Mesendoderm (in vitro differentiated cells): ENCODE measurements around the gene NTRK2.

Experiments
- DNase-seq: peaks from one replicate; pipeline ENCODE4 v3.0.0; 2013
- H2AK5ac ChIP-seq: 2 replicates; pipeline ENCODE4 v1.6.1; 2013; ENCODE audit warnings: low read length, inconsistent platforms
- H2BK120ac ChIP-seq: 2 replicates; pipeline ENCODE4 v1.6.1; 2013; ENCODE audit warnings: low read depth, mild to moderate bottlenecking, low read length, moderate library complexity, mixed read lengths
- H2BK15ac ChIP-seq: replicated peaks from 2 replicates; pipeline ENCODE4 v1.6.1; 2013; ENCODE audit warnings: low read depth, mild to moderate bottlenecking, moderate library complexity
- H2BK5ac ChIP-seq: 2 replicates; pipeline ENCODE4 v1.6.1; 2013; ENCODE audit warnings: low read length, inconsistent platforms
- H3K18ac ChIP-seq: 2 replicates; pipeline ENCODE4 v1.6.1; 2013; ENCODE audit warnings: mild to moderate bottlenecking, low read length, mixed read lengths
- H3K23ac ChIP-seq: one replicate; pipeline ENCODE4 v1.6.1; 2013; ENCODE audit warnings: low read length
- H3K27ac ChIP-seq: 2 replicates; pipeline ENCODE4 v1.5.1; 2013; ENCODE audit warnings: low read depth, mild to moderate bottlenecking, inconsistent platforms, low read length, moderate library complexity
- H3K27me3 ChIP-seq: 2 replicates; pipeline ENCODE4 v1.6.1; 2013; ENCODE audit warnings: low read length, control low read depth, mild to moderate bottlenecking, inconsistent platforms; ENCODE audit not compliant: insufficient read depth, poor library complexity
- H3K36me3 ChIP-seq: 2 replicates; pipeline ENCODE4 v1.6.1; 2013; ENCODE audit warnings: low read length, inconsistent platforms; ENCODE audit not compliant: control insufficient read depth, insufficient read depth
- H3K4ac ChIP-seq: one replicate; pipeline ENCODE4 v1.6.1; 2013; ENCODE audit warnings: low read depth, mild to moderate bottlenecking, low read length, moderate library complexity
- H3K4me1 ChIP-seq: 2 replicates; pipeline ENCODE4 v1.6.1; 2013; ENCODE audit warnings: low read depth, low read length, inconsistent platforms; ENCODE audit not compliant: control insufficient read depth
- H3K4me2 ChIP-seq: 2 replicates; pipeline ENCODE4 v1.6.1; 2013; ENCODE audit warnings: low read length
- H3K4me3 ChIP-seq: 2 replicates; pipeline ENCODE4 v1.5.1; 2013; ENCODE audit warnings: mild to moderate bottlenecking, low read length
- H3K56ac ChIP-seq: one replicate; pipeline ENCODE4 v1.6.1; 2013; ENCODE audit warnings: low read length
- H3K79me1 ChIP-seq: 2 replicates; pipeline ENCODE4 v1.6.1; 2013; ENCODE audit warnings: low read length, inconsistent platforms
- H3K79me2 ChIP-seq: 2 replicates; pipeline ENCODE4 v1.6.1; 2013; ENCODE audit warnings: mild to moderate bottlenecking, low read length; ENCODE audit not compliant: control insufficient read depth, insufficient read depth
- H3K9ac ChIP-seq: 2 replicates; pipeline ENCODE4 v1.6.1; 2013; ENCODE audit warnings: low read length, inconsistent platforms
- H4K5ac ChIP-seq: one replicate; pipeline ENCODE4 v1.6.1; 2013; ENCODE audit warnings: low read length
- H4K8ac ChIP-seq: one replicate; pipeline ENCODE4 v1.6.1; 2013; ENCODE audit warnings: low read depth, mild to moderate bottlenecking, control low read depth, low read length, moderate library complexity
- WGBS: extraction: QIAGEN DNeasy Blood & Tissue Kit; methylation state at CpG from one replicate; pipeline ENCODE4 v1.1.7; 2013; ENCODE audit warnings: low lambda C conversion rate, missing lambda C conversion rate; ENCODE audit not compliant: insufficient coverage; ENCODE audit errors: extremely low coverage; 5-methylcytosine and 5-hydroxymethylcytosine counted together

The NTRK2 gene

DNA sequence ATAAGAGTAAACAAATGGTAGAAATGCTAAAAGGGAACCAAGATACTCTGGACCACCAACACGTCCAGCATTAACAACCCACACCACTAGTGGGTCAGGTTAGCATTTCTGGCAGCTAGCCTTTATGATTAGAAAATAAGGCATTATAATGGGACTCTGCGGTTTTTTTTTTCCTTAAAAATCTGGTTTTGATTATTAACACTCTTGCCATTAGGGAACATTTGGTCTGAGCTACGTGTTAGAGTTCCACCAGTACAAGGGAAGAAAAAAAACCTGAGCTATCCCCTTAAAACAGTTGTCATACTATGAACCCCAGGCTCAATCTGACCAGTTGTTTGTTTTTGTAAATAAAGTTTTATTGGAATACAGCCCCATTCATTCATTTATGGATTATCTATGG lies 110.4 kb downstream of the NTRK2 start:
- Histone ChIP-seq H3K4me3 (no peak overlapping the region), H3K27me3 (no peaks in the 10 kb centered on the region), H3K4me2 (no peak overlapping the region), H3K4me1 (no peaks in the 10 kb centered on the region), H3K27ac (no peak overlapping the region), H3K18ac (no peak overlapping the region), H4K8ac (no peak overlapping the region), H3K79me1 (no peaks in the 10 kb centered on the region), H3K23ac (no peak overlapping the region), H3K56ac (no peak overlapping the region), H2BK5ac (no peak overlapping the region), H2BK120ac (no peak overlapping the region), H3K9ac (no peak overlapping the region), H3K79me2 (no peaks in the 10 kb centered on the region), H4K5ac (no peak overlapping the region), H3K4ac (no peak overlapping the region), H2BK15ac (no peak overlapping the region), H2AK5ac (no peak overlapping the region), H3K36me3 (no peaks in the 10 kb centered on the region)
- DNase-seq, result no peak
- WGBS, result no CpG with 5 or more reads among the region's 3 CpGs

DNA sequence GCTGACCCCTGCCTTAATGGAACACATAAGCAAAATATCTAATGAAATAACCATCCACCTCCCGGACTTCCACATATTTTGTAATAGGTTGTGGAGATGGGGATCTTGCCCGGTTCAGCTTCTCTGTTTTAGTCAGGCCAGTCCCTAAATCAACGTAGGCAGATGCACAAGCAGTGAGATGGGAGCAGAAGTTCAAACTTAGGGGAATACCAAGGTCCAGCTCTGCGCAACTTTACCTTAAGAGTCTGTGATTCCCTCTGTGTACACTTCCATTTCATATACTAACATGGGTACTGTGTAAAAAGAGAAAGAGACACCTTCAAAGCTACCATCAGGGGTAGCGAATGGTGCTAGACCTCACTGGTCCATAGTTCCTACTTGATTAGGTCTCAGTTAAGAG lies 110.9 kb downstream of the NTRK2 start:
- no CpG with 5 or more reads among the region's 5 CpGs for WGBS
- Histone ChIP-seq H3K4me3 (no peak overlapping the region), H3K4me2 (no peak overlapping the region), H3K79me2 (no peaks in the 10 kb centered on the region), H3K36me3 (no peaks in the 10 kb centered on the region), H3K79me1 (no peaks in the 10 kb centered on the region), H3K27ac (no peak overlapping the region), H4K5ac (no peak overlapping the region), H2AK5ac (no peak overlapping the region), H3K18ac (no peak overlapping the region), H3K4me1 (no peaks in the 10 kb centered on the region), H3K56ac (no peak overlapping the region), H2BK120ac (no peak overlapping the region), H2BK15ac (no peak overlapping the region), H3K4ac (no peak overlapping the region), H3K23ac (no peak overlapping the region), H2BK5ac (no peak overlapping the region), H4K8ac (no peak overlapping the region), H3K9ac (no peak overlapping the region), H3K27me3 (no peaks in the 10 kb centered on the region)
- DNase-seq, result no peak

GRCh38 chr9:84781458-84781857 lies 111.9 kb downstream of the NTRK2 start:
- Histone ChIP-seq H3K27me3 (no peaks in the 10 kb centered on the region), H3K79me1 (no peaks in the 10 kb centered on the region), H4K5ac (no peak overlapping the region), H3K4me2 (no peak overlapping the region), H3K4ac (no peak overlapping the region), H3K4me1 (no peaks in the 10 kb centered on the region), H3K4me3 (no peak overlapping the region), H3K9ac (no peak overlapping the region), H2BK5ac (no peak overlapping the region), H3K36me3 (no peaks in the 10 kb centered on the region), H2BK120ac (no peak overlapping the region), H3K23ac (no peak overlapping the region), H3K56ac (no peak overlapping the region), H2AK5ac (no peak overlapping the region), H2BK15ac (no peak overlapping the region), H4K8ac (no peak overlapping the region), H3K27ac (no peak overlapping the region), H3K79me2 (no peaks in the 10 kb centered on the region), H3K18ac (no peak overlapping the region)
- 100% methylated on average over 1 of the region's 2 CpGs for WGBS
- DNase-seq, result peak; percentile 39

GRCh38 chr9:84781931-84782866 lies 112.7 kb downstream of the NTRK2 start:
- Histone ChIP-seq H3K36me3 (no peaks in the 10 kb centered on the region), H3K27ac (no peak overlapping the region), H3K4me1 (no peaks in the 10 kb centered on the region), H3K4me3 (no peak overlapping the region), H3K56ac (no peak overlapping the region), H4K8ac (no peak overlapping the region), H3K79me2 (no peaks in the 10 kb centered on the region), H3K23ac (no peak overlapping the region), H3K9ac (no peak overlapping the region), H2BK15ac (no peak overlapping the region), H2BK120ac (no peak overlapping the region), H3K79me1 (no peaks in the 10 kb centered on the region), H3K18ac (no peak overlapping the region), H4K5ac (no peak overlapping the region), H2BK5ac (no peak overlapping the region), H2AK5ac (no peak overlapping the region), H3K27me3 (no peaks in the 10 kb centered on the region), H3K4me2 (no peak overlapping the region), H3K4ac (no peak overlapping the region)
- WGBS, result no CpG with 5 or more reads among the region's 11 CpGs
- no peak for DNase-seq

GRCh38 chr9:84785792-84786547 lies 116.4 kb downstream of the NTRK2 start:
- H2AK5ac ChIP-seq, result no peak overlapping the region
- no CpG with 5 or more reads among the region's 4 CpGs for WGBS
- H3K4ac ChIP-seq, result no peak overlapping the region
- H3K4me2 ChIP-seq, result no peak overlapping the region
- no peak overlapping the region for H4K5ac ChIP-seq
- H2BK5ac ChIP-seq, result no peak overlapping the region
- H3K9ac ChIP-seq, result no peak overlapping the region
- DNase-seq, result peak; percentile 1
- H3K4me1 ChIP-seq, result no peaks in the 10 kb centered on the region
- H3K79me2 ChIP-seq, result no peaks in the 10 kb centered on the region
- H3K23ac ChIP-seq, result no peak overlapping the region
- no peak overlapping the region for H2BK15ac ChIP-seq
- H3K79me1 ChIP-seq, result no peaks in the 10 kb centered on the region
- no peak overlapping the region for H3K56ac ChIP-seq
- H3K27me3 ChIP-seq, result no peaks in the 10 kb centered on the region
- no peak overlapping the region for H3K18ac ChIP-seq
- no peak overlapping the region for H4K8ac ChIP-seq
- H3K4me3 ChIP-seq, result no peak overlapping the region
- no peak overlapping the region for H3K27ac ChIP-seq
- no peak overlapping the region for H2BK120ac ChIP-seq
- H3K36me3 ChIP-seq, result no peaks in the 10 kb centered on the region
